Endodermal cell (in vitro differentiated cells): ENCODE results near the gene GINS2. TPM values are rescaled to one million over a fixed set of nuclear protein-coding genes. Genes with fewer than 3 reads are reported as not detected.

ENCODE experiments used
- DNase-seq: peaks from one replicate; pipeline ENCODE4 v3.0.0-alpha.2; 2017
- H3K27ac ChIP-seq: 2 replicates; pipeline ENCODE4 v1.5.1; 2013; ENCODE audit warnings: mild to moderate bottlenecking, low read depth, low read length, moderate library complexity
- H3K27me3 ChIP-seq: 2 replicates; pipeline ENCODE4 v1.6.1; 2013; ENCODE audit warnings: mild to moderate bottlenecking, low read length, moderate library complexity; ENCODE audit not compliant: insufficient read depth, control insufficient read depth, poor library complexity, severe bottlenecking
- H3K36me3 ChIP-seq: 2 replicates; pipeline ENCODE4 v1.7.0; 2013; ENCODE audit warnings: mild to moderate bottlenecking, low read length, moderate library complexity; ENCODE audit not compliant: control insufficient read depth, insufficient read depth
- H3K4me1 ChIP-seq: one replicate; pipeline ENCODE4 v1.7.0; 2013; ENCODE audit warnings: low read length; ENCODE audit not compliant: control insufficient read depth, insufficient read depth
- H3K4me3 ChIP-seq: 2 replicates; pipeline ENCODE4 v1.5.1; 2013; ENCODE audit warnings: mild to moderate bottlenecking, low read length, moderate library complexity
- H3K9ac ChIP-seq: 2 replicates; pipeline ENCODE4 v1.6.1; 2013; ENCODE audit warnings: mild to moderate bottlenecking, low read length, moderate library complexity; ENCODE audit not compliant: poor library complexity, severe bottlenecking; ENCODE audit errors: extremely low read depth
- H3K9me3 ChIP-seq: 2 replicates; pipeline ENCODE4 v1.6.1; 2013; ENCODE audit warnings: mild to moderate bottlenecking, low read length, moderate library complexity; ENCODE audit not compliant: control insufficient read depth
- H3K27ac Mint-ChIP-seq: 2 replicates; pipeline ENCODE4 v1.8.0; 2020; ENCODE audit warnings: mixed read lengths
- H3K27me3 Mint-ChIP-seq: 2 replicates; pipeline ENCODE4 v1.8.0; 2021; ENCODE audit warnings: mild to moderate bottlenecking, mixed read lengths; ENCODE audit not compliant: insufficient read depth
- H3K36me3 Mint-ChIP-seq: 2 replicates; pipeline ENCODE4 v1.8.0; 2020; ENCODE audit warnings: low read depth, mixed read lengths
- H3K4me1 Mint-ChIP-seq: 2 replicates; pipeline ENCODE4 v1.8.0; 2020; ENCODE audit warnings: mixed read lengths
- H3K4me3 Mint-ChIP-seq: 2 replicates; pipeline ENCODE4 v1.8.0; 2020; ENCODE audit warnings: mild to moderate bottlenecking, moderate library complexity, mixed read lengths
- H3K9me3 Mint-ChIP-seq: 2 replicates; pipeline ENCODE4 v1.8.0; 2020; ENCODE audit warnings: mild to moderate bottlenecking, mixed read lengths
- WGBS, 2 experiments: methylation state at CpG; one replicate each; pipeline versions ENCODE4 v1.1.5 to v1.1.7; 2013; ENCODE audit warnings: missing lambda C conversion rate in 2 of 2, mixed read lengths in 1 of 2; ENCODE audit not compliant: insufficient coverage in 1 of 2, insufficient read length in 1 of 2; 5-methylcytosine and 5-hydroxymethylcytosine counted together
- total RNA-seq, 2 donors: library from RNA; stranded (reverse); fragmentation: NEBNext Ultra II Directional in 1 of 2; extraction: Animal tissue kit (Norgen Biotek cat#: 25700) in 1 of 2; gene quantifications; 2 replicates in 1 of 2; 3 replicates in 1 of 2; pipeline ENCODE4 v1.2.1, GENCODE V29; 2021
- TF ChIP-seq, protein P1 (sequence below): fragments of 200-600 bp; sonication (generic); conservative IDR thresholded peaks from 2 replicates; pipeline ENCODE4 v1.5.0; 2021; ENCODE audit warnings: antibody characterized with exemption, mild to moderate bottlenecking

GINS2 gene
- total RNA-seq, 2 donors from 2014 or later: 32.8 to 42.3 TPM

DNA sequence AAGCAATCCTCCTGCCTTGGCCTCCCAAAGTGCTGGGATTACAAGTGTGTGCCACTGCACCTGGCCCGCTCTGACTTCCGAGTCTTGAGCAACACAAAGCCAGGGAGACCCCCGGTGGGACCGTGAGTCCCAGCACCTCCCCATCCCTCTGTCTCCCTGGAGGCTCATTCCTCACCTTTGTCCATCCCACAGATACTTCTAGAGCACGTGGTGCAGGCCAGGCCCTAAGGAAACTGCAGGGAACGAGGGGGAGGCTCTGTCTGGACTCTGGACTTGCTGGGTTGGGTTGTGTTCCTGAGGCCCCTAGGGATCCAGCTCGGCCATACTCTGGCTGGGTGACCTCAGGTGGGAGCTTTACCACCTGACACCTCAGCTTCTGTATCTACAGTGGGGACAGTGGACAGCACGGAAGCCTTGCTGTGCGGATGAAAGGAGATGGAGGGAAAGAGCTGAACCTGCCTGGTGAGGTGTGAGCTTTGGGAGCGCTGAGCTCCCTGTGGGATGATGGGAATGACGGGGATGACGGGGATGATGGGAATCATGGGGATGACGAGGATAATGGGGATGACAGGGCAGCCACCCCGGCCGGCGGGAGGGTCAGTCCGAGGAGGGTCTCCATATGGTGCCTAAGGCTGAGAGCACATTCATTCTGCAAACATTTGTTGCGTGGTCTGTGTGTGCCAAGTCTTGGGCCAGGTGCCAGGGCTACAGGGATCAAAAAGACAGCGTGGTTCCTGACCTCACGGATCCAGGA, 35.5 kb upstream of the GINS2 start:
- Histone ChIP-seq H3K27ac (no peak overlapping the region), H3K4me1 (no peaks in the 10 kb centered on the region), H3K9me3 (no peaks in the 10 kb centered on the region), H3K36me3 (no peaks in the 10 kb centered on the region), H3K27me3 (no peaks in the 10 kb centered on the region), H3K4me3 (no peak overlapping the region), H3K9ac (no peak overlapping the region)
- H3K36me3 Mint-ChIP-seq: peaks cover 6% of the 10 kb centered on the region
- H3K27ac Mint-ChIP-seq: no peak overlapping the region
- H3K4me3 Mint-ChIP-seq: no peak overlapping the region
- no peaks in the 10 kb centered on the region for H3K9me3 Mint-ChIP-seq
- no peaks in the 10 kb centered on the region for H3K4me1 Mint-ChIP-seq
- H3K27me3 Mint-ChIP-seq: no peaks in the 10 kb centered on the region
- no peak for DNase-seq
- TF ChIP-seq, protein P1, sequence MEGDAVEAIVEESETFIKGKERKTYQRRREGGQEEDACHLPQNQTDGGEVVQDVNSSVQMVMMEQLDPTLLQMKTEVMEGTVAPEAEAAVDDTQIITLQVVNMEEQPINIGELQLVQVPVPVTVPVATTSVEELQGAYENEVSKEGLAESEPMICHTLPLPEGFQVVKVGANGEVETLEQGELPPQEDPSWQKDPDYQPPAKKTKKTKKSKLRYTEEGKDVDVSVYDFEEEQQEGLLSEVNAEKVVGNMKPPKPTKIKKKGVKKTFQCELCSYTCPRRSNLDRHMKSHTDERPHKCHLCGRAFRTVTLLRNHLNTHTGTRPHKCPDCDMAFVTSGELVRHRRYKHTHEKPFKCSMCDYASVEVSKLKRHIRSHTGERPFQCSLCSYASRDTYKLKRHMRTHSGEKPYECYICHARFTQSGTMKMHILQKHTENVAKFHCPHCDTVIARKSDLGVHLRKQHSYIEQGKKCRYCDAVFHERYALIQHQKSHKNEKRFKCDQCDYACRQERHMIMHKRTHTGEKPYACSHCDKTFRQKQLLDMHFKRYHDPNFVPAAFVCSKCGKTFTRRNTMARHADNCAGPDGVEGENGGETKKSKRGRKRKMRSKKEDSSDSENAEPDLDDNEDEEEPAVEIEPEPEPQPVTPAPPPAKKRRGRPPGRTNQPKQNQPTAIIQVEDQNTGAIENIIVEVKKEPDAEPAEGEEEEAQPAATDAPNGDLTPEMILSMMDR: no peak
- 86 to 87% methylated on average over 14 to 20 of the region's 20 CpGs for WGBS, 2 experiments

DNA sequence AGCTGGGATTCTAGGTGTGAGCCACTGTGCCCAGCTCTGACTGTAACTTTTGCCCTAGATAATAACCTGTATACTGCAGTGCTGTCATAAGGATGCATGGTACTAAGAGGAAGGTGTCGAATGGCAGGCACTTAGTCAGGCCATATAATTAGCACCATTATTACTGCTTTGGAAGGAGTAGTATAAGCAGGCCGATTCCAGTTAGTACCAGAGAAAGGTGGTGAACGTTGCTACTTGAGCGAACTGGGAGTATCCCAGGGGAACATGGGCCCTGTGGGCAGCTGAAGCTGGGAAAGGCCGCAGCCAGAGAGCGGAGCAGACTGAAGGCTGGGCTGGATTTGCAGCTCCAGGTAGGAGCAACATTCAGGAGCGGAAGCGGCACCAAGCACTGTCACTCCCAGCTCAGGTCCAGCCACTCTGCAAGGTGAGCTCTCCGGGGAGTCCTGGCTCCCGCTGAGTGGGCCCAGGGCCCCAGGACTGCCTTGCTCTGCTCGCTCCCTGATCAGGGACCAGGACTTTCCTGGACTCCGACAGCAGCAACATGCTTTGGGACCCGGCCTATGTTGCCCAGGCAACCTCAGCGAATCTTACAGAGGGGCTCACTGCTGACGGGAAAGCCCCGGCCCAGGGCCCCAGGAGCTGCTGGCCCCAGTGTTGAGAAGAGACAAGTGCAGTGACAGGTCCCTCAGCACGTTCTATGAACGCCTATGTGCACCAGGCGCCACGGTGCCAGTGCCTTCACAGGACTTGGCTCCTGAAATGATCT, 33.6 kb upstream of the GINS2 start:
- H3K27ac Mint-ChIP-seq: no peak overlapping the region
- Histone ChIP-seq H3K9me3 (no peaks in the 10 kb centered on the region), H3K9ac (no peak overlapping the region), H3K27me3 (no peaks in the 10 kb centered on the region), H3K4me3 (no peak overlapping the region), H3K4me1 (peaks cover 2% of the 10 kb centered on the region), H3K27ac (peak overlapping the region; percentile 68), H3K36me3 (no peaks in the 10 kb centered on the region)
- DNase-seq: no peak
- H3K4me3 Mint-ChIP-seq: no peak overlapping the region
- no peaks in the 10 kb centered on the region for H3K4me1 Mint-ChIP-seq
- 73 to 89% methylated on average over 18 to 20 of the region's 20 CpGs for WGBS, 2 experiments
- peaks cover 6% of the 10 kb centered on the region for H3K36me3 Mint-ChIP-seq
- no peaks in the 10 kb centered on the region for H3K27me3 Mint-ChIP-seq
- TF ChIP-seq, protein P1: no peak
- H3K9me3 Mint-ChIP-seq: no peaks in the 10 kb centered on the region

DNA sequence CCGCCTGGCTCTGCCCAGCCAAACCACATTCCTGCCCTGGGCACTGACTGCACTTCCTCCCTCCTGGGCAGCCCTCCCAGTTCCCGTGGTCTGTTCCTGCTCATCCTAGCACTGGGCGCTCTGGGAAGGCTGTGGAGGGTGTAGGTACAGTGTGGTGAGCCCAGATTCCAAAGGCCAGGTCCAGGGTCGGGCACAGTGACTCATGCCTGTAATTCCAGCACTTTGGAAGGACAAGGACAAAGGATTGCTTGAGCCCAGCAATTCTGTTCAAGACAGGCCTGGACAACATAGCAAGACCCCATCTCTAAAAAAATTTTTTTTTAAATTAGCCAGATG, 31.5 kb upstream of the GINS2 start:
- no peak overlapping the region for H3K4me3 Mint-ChIP-seq

More for the DNA sequence above, 31.5 kb upstream of the GINS2 start:
- Histone ChIP-seq H3K9me3 (no peaks in the 10 kb centered on the region), H3K9ac (no peak overlapping the region), H3K4me3 (no peak overlapping the region), H3K4me1 (peaks cover 2% of the 10 kb centered on the region), H3K27me3 (peaks cover 20% of the 10 kb centered on the region), H3K36me3 (no peaks in the 10 kb centered on the region), H3K27ac (no peak overlapping the region)
- TF ChIP-seq, protein P1: no peak
- peaks cover 3% of the 10 kb centered on the region for H3K4me1 Mint-ChIP-seq
- H3K36me3 Mint-ChIP-seq: no peaks in the 10 kb centered on the region
- no peaks in the 10 kb centered on the region for H3K9me3 Mint-ChIP-seq
- H3K27me3 Mint-ChIP-seq: peaks cover 16% of the 10 kb centered on the region
- 97% methylated on average over 4 of the region's 4 CpGs; no CpG with 5 or more reads in 1 of the 2 experiments for WGBS, 2 experiments
- no peak overlapping the region for H3K27ac Mint-ChIP-seq
- no peak for DNase-seq
